ENCODE measurements around the gene MPDZ. TPM values are rescaled to one million over a fixed set of nuclear protein-coding genes. Genes with fewer than 3 reads are reported as not detected.

MPDZ gene
- total and polyA plus RNA-seq, 9 donors: 24.6 to 69.2 (median 45.9) TPM

- 56 to 60% (median 59%) methylated on average over 2 of the region's 2 CpGs for WGBS, 3 donors
- no peaks in the 10 kb centered on the region for H3K36me3 ChIP-seq
- H3K4me3 ChIP-seq: no peak overlapping the region
- H3K4me1 ChIP-seq (ENCODE audit: insufficient read depth): no peaks in the 10 kb centered on the region
- no peaks in the 10 kb centered on the region for H3K9me3 ChIP-seq
- no peaks in the 10 kb centered on the region for H3K27me3 ChIP-seq
- intact Hi-C loops (cut with DNase I): no loop called here
- no peak for TF ChIP-seq EP300 (IDR thresholded peaks at IDR 0.05)
- no peak for TF ChIP-seq POLR2A (IDR thresholded peaks at IDR 0.05)
- TF ChIP-seq, protein P1, sequence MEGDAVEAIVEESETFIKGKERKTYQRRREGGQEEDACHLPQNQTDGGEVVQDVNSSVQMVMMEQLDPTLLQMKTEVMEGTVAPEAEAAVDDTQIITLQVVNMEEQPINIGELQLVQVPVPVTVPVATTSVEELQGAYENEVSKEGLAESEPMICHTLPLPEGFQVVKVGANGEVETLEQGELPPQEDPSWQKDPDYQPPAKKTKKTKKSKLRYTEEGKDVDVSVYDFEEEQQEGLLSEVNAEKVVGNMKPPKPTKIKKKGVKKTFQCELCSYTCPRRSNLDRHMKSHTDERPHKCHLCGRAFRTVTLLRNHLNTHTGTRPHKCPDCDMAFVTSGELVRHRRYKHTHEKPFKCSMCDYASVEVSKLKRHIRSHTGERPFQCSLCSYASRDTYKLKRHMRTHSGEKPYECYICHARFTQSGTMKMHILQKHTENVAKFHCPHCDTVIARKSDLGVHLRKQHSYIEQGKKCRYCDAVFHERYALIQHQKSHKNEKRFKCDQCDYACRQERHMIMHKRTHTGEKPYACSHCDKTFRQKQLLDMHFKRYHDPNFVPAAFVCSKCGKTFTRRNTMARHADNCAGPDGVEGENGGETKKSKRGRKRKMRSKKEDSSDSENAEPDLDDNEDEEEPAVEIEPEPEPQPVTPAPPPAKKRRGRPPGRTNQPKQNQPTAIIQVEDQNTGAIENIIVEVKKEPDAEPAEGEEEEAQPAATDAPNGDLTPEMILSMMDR (IDR thresholded peaks at IDR 0.05): no peak
- DNase-seq: no peak
- H3K27ac ChIP-seq: no peak overlapping the region
Measured at GRCh38 chr9:13171261-13171660, 108.2 kb downstream of the MPDZ start.

DNA sequence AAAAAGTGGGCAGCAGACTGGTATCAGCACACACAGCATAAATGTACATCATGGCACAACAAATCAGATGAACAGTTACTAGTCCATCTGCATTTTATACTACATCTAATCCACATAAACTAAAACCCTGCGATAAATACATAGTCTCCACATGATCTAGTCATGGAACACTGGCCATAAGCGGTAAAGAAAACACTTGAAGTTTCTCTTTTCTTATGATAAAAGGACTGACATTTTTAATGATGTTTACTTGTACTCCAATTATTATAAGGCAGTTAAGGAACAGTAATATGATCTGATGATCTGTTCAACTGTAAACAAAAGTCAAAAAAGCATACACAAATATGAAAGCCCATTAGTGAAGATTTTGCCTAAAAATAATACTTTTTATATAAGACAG is 112.5 kb downstream of the MPDZ start:
- no peak for DNase-seq
- 98% methylated on average over 2 of the region's 2 CpGs for WGBS, 3 donors
- TF ChIP-seq, protein P1 (IDR thresholded peaks at IDR 0.05): no peak
- no peak for TF ChIP-seq EP300 (IDR thresholded peaks at IDR 0.05)
- no peak for TF ChIP-seq POLR2A (IDR thresholded peaks at IDR 0.05)
- Histone ChIP-seq H3K27ac (no peak overlapping the region), H3K27me3 (no peaks in the 10 kb centered on the region), H3K36me3 (no peaks in the 10 kb centered on the region), H3K4me1 (ENCODE audit: insufficient read depth) (no peaks in the 10 kb centered on the region), H3K9me3 (no peaks in the 10 kb centered on the region), H3K4me3 (no peak overlapping the region)
- intact Hi-C loops (cut with DNase I): no loop called here

DNA sequence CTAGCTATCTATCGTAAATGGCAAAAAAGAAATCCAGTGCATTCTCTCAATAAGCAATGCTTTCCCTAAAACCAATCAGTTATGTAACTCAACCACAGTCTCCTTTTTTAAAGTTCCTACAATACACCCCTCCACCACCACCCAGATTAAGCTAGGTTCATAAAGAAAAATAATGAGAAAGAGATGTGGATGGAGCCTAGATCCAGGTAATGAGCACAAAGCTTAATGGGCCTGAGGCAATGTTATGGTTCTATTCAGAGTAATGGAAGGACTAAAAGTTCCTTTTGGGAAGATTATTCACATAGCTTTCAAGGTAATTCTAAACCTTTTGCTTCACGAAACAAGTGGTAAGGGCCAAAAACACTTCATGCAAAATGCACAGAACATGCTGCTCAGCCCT is 113.5 kb downstream of the MPDZ start:
- no peaks in the 10 kb centered on the region for H3K27me3 ChIP-seq
- H3K4me3 ChIP-seq: no peak overlapping the region
- H3K4me1 ChIP-seq (ENCODE audit: insufficient read depth): no peaks in the 10 kb centered on the region
- TF ChIP-seq, protein P1 (IDR thresholded peaks at IDR 0.05): no peak
- TF ChIP-seq EP300 (IDR thresholded peaks at IDR 0.05) (no peak), POLR2A (IDR thresholded peaks at IDR 0.05) (no peak)
- 92 to 97% (median 96%) methylated on average over 2 of the region's 2 CpGs for WGBS, 3 donors
- H3K9me3 ChIP-seq: no peaks in the 10 kb centered on the region
- intact Hi-C loops (cut with DNase I): no loop called here
- no peak overlapping the region for H3K27ac ChIP-seq
- no peaks in the 10 kb centered on the region for H3K36me3 ChIP-seq
- DNase-seq: no peak

DNA sequence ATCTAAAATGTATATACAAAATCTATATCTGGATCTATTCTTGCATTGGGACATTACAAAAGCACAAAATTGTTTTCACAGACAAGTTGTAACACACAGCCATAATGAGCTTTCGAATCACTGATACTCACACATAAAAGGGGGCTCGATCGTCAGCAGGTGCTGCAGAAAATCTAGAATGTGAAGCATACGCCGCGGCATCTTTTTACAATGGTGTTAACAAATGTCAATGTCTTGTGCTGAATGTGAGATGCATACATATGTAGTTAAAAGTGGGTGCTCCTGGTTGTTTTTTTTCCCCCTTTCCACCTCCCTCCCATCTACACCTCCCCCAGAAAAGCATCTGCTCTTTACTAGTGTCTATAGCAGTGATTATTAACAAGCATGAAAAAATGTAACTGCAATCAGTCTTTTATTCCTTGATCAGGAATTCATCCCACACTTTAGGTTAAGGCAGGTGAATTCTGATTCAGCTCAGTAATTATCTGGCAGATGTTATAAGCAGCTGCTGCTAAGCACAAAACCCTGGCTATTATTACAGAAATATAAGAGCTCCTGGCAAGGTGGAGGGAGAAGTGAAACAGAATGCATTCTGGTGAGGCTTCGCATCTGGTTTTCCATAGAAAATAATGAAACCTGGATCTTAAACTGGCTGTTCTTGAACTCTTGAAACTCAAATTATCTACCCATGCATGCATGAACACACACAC is 114.1 kb downstream of the MPDZ start:
- TF ChIP-seq, protein P1 (IDR thresholded peaks at IDR 0.05): no peak
- TF ChIP-seq POLR2A (IDR thresholded peaks at IDR 0.05) (no peak), EP300 (IDR thresholded peaks at IDR 0.05) (no peak)
- Histone ChIP-seq H3K4me1 (ENCODE audit: insufficient read depth) (no peaks in the 10 kb centered on the region), H3K27me3 (no peaks in the 10 kb centered on the region), H3K4me3 (no peak overlapping the region), H3K36me3 (no peaks in the 10 kb centered on the region), H3K9me3 (no peaks in the 10 kb centered on the region), H3K27ac (no peak overlapping the region)
- intact Hi-C loops (cut with DNase I): no loop called here
- DNase-seq: no peak
- 94 to 95% (median 94%) methylated on average over 7 of the region's 7 CpGs for WGBS, 3 donors
